ENCODE results near the gene VWC2L.
A peak's percentile ranks its signal among the peaks of the same experiment; 100 is the strongest.

VWC2L gene

DNA sequence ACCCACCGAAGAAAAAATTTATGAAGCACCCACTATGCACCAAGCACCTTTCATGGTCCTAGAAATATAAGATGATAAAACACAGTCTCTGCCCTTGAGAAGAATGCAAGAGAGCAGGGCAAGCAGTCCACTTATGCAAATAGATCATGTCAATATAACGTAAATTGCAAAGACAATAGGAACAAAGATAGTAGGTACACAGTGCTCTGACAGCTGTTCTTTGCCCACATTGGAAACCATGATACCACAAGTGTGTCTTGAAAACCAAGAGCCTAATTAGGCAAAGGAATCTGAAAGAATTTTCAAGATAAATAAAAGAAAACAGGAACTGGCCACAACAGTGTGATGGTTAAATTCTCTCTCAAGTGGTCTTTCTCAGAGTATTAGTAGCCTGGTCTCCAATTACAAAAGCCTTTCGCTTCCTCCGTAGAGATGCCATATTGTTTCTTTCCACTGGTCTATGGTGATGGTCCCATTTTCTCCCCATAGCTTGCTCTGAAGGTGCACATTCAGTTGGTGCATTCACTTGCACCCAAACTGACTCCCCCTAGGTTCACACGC, 108.5 kb downstream of the VWC2L start:
- TF ChIP-seq CTCF (IDR thresholded peaks at IDR 0.05; ENCODE audit: low read depth, low read length), result no peak
- DNase-seq (ENCODE audit: low read depth in 2 of 2), result no peak

DNA sequence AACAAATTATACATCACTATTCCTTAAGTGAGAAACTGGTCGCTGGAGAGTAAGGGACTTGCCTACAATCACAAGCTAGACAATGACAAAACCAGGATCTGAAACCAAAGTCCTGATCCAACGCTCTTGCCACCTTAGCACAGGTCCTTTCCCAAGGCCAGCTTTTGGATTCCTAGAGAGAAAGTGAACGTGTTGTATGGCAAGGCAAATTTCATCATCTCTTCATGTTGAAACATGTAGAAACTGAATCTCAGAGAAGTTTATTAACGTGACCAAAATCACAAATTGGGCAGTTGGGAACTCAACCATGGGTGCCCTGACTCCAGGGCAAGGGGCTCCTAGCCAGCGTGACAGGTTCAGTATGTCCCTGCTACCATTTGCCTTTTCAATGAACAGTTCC, 118.2 kb downstream of the VWC2L start:
- TF ChIP-seq CTCF (IDR thresholded peaks at IDR 0.05; ENCODE audit: low read depth, low read length), result no peak
- DNase-seq (ENCODE audit: low read depth in 2 of 2), result no peak
- no peak overlapping the region for H3K4me3 ChIP-seq (replicated peaks in 1 of 2; ENCODE audit: low read depth in 2 of 2, low read length in 2 of 2)

More for the DNA sequence above, 108.5 kb downstream of the VWC2L start:
- no peak overlapping the region for H3K4me3 ChIP-seq (replicated peaks in 1 of 2; ENCODE audit: low read depth in 2 of 2, low read length in 2 of 2)

- no peak for DNase-seq (ENCODE audit: low read depth in 2 of 2)
- no peak for TF ChIP-seq CTCF (IDR thresholded peaks at IDR 0.05; ENCODE audit: low read depth, low read length)
- no peak overlapping the region for H3K4me3 ChIP-seq (replicated peaks in 1 of 2; ENCODE audit: low read depth in 2 of 2, low read length in 2 of 2)
Observed at GRCh38 chr2:214529514-214529913, 118.7 kb downstream of the VWC2L start.

DNA sequence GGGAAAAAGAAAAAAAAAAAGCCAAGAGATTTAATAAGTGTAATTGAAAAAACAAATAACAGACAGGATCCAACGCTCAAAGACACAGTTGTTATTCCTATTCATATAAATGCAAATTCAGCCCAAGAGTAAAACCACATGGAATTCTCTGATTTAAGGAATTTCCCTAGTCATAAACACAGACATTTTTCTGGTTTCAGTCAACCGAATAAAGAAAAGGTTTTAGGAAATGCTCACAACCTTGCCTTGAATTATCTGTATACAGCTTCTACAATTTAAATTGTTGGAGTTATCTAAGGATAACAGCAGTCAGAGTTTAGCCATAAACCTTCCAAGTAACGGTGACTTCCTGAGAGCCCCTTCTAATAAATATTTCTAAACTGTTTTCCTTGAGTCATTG, 122.7 kb downstream of the VWC2L start:
- H3K4me3 ChIP-seq (replicated peaks in 1 of 2; ENCODE audit: low read depth in 2 of 2, low read length in 2 of 2), result no peak overlapping the region
- no peak for DNase-seq (ENCODE audit: low read depth in 2 of 2)
- TF ChIP-seq CTCF (IDR thresholded peaks at IDR 0.05; ENCODE audit: low read depth, low read length), result no peak

DNA sequence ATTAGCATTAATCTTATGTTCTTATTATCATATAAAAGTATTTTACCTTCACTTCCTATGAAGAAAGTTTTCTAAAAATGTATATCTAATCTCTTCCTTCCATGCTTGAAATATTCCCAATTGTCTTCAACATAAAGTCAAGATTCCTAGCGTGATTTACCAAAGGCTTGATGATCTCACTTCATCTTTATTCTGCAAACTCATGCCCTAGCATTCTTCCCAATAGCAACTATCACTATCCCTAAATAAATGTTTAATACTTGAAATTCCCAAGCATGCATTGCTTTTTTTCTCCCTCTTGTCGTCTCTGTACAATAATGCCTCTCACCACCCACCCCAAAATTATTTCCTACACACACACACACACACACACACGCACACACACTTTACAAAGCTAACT, 125.8 kb downstream of the VWC2L start:
- DNase-seq (ENCODE audit: low read depth in 2 of 2), result no peak
- H3K4me3 ChIP-seq (replicated peaks in 1 of 2; ENCODE audit: low read depth in 2 of 2, low read length in 2 of 2), result no peak overlapping the region
- no peak for TF ChIP-seq CTCF (IDR thresholded peaks at IDR 0.05; ENCODE audit: low read depth, low read length)

DNA sequence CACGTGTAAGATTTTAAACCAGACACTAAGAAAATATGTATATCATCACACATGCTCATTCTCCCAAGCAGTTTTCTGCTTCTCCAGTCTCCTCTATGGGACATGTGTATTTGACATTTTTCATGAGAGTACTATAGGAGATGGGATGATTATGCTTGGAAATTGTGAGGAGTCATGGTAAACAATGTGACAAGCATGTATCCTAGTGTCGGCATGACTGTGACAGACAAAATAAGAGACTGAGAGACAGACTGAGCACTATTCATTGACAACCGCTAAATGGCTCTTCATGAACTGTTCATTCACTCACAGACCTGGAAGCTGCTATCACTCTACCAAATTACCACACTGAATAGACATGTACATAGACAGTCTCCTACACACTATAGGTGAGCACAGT, 127.1 kb downstream of the VWC2L start:
- no peak for DNase-seq (ENCODE audit: low read depth in 2 of 2)
- no peak overlapping the region for H3K4me3 ChIP-seq (replicated peaks in 1 of 2; ENCODE audit: low read depth in 2 of 2, low read length in 2 of 2)
- no peak for TF ChIP-seq CTCF (IDR thresholded peaks at IDR 0.05; ENCODE audit: low read depth, low read length)

DNA sequence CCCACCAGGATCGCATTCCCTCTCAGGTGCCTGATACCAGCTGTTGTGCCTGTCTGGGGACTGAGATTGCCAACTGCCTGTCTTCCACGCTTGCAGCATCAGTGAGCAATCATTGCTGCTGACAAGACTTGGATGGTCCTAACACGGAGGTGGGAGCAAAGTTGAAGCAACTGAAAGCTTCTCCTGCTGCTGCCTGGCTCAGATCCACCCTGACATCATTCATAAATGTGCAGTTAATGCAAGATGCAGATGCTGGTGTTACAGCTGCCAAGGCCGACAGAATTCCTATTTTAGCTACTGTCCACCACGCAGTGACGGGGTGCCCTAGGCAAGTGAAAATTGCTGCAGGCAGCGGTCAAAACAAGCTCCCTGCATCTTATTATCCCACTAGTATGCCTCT, 131.4 kb downstream of the VWC2L start:
- DNase-seq (ENCODE audit: low read depth in 2 of 2), result peak in 1 of 2 donors; percentile 3
- H3K4me3 ChIP-seq (replicated peaks in 1 of 2; ENCODE audit: low read depth in 2 of 2, low read length in 2 of 2), result no peak overlapping the region
- no peak for TF ChIP-seq CTCF (IDR thresholded peaks at IDR 0.05; ENCODE audit: low read depth, low read length)

All from cardiac fibroblast (primary cell).